Cardiac fibroblast (primary cell): ENCODE data around the gene TTC16.

Experiments used
- DNase-seq, 2 donors: peaks; one replicate each; pipeline versions ENCODE4 v3.0.0 to v3.0.0-alpha.2; 2010; ENCODE audit warnings: low read depth in 2 of 2
- H3K4me3 ChIP-seq, 2 donors: replicated peaks in 1 of 2; 1 replicate in 1 of 2; 2 replicates in 1 of 2; pipeline ENCODE4 v1.5.1; 2011; ENCODE audit warnings: low read depth in 2 of 2, low read length in 2 of 2, mild to moderate bottlenecking in 2 of 2, moderate library complexity in 1 of 2
- CTCF ChIP-seq: IDR thresholded peaks from one replicate; pipeline ENCODE4 v1.5.1; 2011; ENCODE audit warnings: low read depth, mild to moderate bottlenecking, low read length, inconsistent platforms

Gene TTC16

GRCh38 chr9:127715470-127716337 is at the start of gene TTC16, which contains the start of gene PTRH1:
Gene TTC16, plus strand, starts transcription at chr9:127716079. Its CDS starts 67 bp downstream, at chr9:127716146.
Gene PTRH1, minus strand, starts transcription at chr9:127715663. Its CDS starts 24 bp downstream, at chr9:127715639.
- no peak for TF ChIP-seq CTCF
- DNase-seq: peak; percentile 96
- H3K4me3 ChIP-seq: peak within 1 kb of the TSS; percentile 88 to 89

GRCh38 chr9:127667127-127667844 is 48.6 kb upstream of the TTC16 start:
- no peak for DNase-seq
- TF ChIP-seq CTCF: no peak
- H3K4me3 ChIP-seq: no peak overlapping the region

- no peak for TF ChIP-seq CTCF
- no peak for DNase-seq
- no peak overlapping the region for H3K4me3 ChIP-seq
Observed at GRCh38 chr9:127667906-127668305, 48.0 kb upstream of the TTC16 start.

GRCh38 chr9:127673234-127673633 is 42.6 kb upstream of the TTC16 start:
- TF ChIP-seq CTCF: no peak

GRCh38 chr9:127676638-127677037 is 39.2 kb upstream of the TTC16 start:
- no peak for TF ChIP-seq CTCF
- peak in 1 of 2 donors; percentile 34 for DNase-seq
- no peak overlapping the region for H3K4me3 ChIP-seq

More at GRCh38 chr9:127673234-127673633, 42.6 kb upstream of the TTC16 start:
- no peak overlapping the region for H3K4me3 ChIP-seq
- DNase-seq: no peak

GRCh38 chr9:127679506-127679905 is 36.4 kb upstream of the TTC16 start:
- TF ChIP-seq CTCF: no peak
- H3K4me3 ChIP-seq: no peak overlapping the region
- DNase-seq: no peak
